UCSD-AML1 (cell line): Measurements from ENCODE around the gene TMEM175.
"Not testable (repeated sequence)": the region's sequence is repeated elsewhere in the genome, so short reads cannot be mapped to it uniquely, and the experiment has no call there.

ENCODE experiments used
- DNase-seq: peaks from one replicate; lab custom pipeline; 2025; ENCODE audit not compliant: unreplicated experiment; lab: John Stamatoyannopoulos, UW

The TMEM175 gene

DNA sequence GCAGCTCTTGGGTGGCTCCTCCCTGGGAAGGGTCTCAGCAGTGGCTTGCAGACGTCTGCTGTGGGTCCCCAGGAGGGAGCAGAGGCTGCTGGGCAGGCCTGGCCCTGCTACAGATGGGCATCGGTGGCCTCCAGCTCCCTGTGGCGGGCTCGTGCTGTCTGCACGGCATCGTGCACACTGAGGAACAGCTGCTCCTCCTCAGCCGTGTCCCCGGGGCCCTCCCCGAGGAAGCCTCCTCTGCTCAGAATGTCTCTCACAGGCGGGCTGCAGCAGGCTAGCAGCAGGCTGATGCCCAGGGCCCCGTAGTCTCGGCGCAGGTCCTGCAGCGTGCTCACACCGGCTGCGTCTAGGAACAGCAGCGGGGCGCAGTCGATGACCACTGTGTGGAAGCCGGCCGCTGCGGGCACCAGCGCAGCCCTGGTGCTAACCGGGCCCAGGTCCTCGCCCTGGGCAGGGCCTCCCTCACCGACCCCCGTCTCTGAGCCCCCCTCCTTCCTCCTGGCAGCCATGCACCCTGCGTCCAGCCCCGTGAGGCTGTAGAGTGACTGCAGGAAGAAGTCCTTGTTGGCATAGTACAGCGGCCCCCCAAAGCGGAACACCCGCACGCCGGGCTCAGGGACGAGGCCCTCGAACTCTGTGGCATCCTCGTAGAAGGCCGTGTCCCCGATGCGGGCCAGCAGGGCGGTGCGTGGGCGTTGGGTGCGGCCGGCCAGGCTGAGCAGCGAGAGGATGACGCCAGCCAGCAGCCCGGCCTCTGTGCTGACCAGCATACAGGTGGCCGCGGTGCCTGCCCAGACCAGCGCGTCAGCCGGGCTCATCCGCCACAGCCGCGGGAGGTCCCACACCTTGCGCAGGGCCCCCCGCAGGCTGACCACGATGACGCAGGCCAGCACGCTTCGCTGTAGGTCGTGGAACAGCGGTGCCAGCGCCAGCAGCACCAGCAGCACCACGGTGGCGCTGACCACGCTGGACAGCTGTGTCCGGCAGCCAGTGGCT, 56.8 kb downstream of the TMEM175 start:
- DNase-seq: no peak

DNA sequence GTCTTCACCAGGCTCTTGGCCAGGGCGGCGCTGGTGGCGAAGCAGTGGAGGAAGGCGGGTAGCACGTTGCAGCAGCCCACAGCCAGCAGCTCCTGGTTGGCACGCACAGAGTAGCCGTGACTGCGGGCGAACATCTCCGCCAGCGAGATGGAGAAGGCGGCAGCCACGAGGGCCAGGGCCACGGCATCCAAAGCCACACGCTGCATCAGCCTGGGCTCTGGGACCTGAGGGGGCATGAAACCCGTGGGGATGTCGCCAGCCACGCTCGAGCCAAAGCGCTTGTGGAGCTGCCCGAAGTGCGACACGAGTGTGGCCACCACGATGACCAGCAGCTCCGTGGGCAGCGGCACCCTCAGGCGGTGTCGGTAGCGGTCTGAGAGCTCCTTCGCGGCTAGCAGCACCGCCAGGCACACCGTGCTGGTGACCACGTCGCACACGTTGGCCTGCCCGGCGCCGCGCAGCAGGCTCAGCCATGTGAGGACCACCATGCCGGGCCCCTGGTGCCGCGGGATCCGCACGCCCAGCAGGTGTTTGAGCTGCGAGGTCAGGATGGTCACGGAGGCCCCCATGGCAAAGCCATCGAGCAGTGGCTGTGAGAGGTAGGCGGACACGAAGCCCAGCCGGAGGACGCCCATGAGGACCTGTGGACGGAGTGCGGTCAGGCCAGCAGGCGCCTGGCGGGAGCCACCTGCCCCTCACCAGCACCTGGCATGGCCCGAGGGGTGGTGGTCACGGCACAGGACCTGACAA, 57.6 kb downstream of the TMEM175 start:
- DNase-seq: no peak

DNA sequence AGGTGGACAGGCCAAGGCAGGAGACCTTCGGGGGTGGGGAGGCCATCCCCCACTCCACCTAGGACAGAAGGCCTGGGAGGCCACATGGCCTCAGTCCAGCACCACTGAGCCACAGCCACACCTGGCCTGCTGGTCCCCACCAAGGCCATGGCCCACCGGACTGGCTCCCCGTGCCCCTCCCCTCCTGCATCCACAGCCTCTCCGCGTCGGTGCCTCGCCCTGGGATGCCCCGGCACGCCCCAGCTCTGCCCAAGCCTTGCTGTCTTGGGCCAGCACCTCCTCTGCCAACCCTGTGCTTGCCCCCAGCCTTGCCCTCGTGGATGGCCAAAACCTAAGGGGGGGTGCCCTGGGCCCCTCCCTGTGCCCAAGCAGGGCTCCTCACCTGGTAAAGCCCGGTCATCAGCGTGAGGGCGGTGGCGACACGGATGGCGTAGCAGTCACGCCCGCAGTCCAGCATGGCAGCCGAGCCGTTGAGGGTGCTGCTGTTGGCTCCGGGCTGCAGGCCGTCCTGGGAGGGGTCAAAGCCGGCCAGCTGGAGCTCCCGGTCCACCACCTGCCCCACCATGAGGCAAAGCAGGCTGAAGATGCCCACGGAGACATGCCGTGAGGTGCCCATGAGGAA, 58.6 kb downstream of the TMEM175 start:
- no peak for DNase-seq

DNA sequence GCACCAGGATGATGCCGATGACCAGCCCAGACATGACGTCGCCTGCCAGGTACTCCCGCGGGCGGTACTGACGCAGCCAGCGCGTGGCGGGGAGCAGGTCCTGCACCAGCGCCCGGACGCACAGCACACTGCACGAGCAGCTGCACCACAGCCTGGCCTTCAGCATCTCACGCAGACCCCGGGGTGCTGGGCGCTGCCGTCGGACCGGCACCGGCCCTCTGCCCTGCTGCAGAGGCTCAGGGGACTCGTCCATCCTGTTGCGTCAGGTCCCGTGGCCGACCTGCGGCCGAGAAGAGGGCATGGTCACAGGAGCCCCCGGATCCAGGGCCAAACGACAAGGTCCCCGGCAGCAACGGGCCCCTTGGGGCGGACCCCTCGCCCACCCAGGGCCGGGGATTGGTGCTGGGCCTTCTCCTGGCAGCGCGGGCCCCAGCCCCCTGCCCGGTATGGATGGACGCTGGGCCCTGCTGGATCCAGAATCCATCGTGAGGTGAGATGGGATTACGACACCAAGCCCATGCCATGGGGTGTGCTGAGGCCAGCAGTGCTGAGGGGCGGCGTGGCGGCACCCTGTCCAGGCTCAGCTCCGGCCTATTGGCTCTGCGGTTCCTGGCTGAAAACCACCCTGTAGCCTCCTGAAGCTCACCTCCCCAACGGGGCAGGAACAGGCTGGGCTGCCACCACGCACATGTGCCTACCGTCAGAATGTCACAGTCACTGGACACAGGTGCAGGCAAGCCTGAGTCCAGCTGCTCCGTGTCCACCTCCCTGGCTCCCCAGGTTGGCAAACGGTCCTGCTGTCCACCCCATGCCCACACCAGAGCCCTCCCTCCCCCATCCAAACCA, 59.4 kb downstream of the TMEM175 start:
- no peak for DNase-seq

DNA sequence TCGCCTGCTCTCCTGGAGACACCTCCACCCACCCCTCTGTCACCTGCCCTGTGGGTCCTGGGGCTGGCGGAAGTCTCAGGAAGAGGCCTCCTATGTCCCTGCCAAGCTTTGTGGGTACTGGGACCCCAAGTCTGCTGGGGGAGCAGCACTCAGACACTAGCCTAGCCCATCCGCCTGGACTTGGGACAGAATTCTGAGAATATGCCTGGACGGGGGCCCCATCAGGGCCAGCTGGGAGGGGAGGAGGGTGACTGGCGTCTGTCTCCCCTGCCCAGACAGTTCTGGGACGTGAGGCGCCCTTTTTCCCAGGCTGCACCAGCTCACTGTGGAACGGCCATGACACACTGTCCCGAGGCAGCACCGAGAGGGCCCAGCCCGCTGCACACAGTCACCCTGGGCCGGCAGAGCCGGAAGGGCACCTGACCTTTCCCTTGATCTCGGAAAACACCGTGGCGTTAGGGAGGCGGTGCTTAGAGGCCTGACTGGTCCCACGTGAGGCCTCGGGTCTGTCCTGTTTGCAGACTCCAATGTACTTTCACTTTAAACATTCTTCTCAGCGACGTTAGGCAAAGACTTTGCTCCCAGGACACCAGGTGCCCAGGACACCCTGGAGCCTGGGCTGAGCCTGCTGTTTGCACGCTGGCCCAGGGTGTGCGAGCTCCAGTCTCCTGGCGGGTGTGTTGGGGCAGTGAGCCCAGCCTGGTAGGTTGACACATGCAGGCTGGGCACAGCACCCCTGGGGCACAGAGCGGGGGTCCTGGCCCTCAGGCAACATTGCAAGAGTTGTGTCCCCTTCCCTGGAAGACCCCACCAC, 60.2 kb downstream of the TMEM175 start:
- DNase-seq: no peak

DNA sequence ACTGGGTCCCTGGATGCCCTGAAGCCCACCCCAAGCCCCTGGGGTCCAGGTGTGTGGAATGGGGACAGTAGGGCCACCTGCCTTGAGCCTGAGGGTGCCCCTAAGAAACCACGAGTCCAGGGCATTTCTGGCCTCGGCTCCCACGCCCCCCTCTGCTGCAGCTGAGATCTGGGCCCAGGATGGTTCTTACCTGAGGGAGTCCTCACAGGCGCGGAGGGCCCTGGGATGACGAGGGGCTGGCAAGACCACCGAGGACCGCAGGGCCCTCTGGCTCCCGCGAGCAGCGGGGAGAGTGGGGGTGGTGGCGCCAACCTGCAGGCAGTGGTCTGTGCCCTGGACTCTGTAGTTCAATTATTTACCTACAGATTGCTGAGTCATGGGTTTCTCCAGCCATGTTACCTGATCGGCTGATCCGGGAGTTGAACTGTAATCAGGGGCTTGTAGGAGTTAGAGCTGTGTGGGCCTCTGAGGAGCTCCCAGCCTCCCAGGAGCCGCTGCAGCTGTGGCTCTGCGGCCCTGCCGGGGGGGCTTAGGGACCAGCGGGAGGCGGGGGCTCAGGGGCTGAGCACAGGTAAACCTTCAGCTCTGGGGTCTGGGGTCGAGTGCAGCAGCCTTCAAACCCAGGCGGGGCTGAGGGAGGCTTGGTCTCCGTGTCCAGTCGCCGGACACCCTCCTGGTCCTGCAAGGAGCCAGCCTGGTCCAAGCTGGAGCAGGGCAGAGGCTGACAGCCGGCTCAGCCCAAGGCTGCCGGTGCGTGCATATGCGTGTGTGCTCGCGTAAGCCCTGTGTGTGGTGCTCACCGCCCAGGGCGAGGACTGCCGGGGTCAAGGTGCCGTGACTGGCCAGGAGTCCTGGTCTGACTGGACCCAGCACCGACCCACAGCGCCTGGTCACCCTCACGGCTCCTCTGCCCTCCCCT, 61.1 kb downstream of the TMEM175 start, which contains the start of gene SLC26A1:
Gene SLC26A1 (minus strand): TSS at position 294 of the 919 bp plus-strand sequence. CDS start 1,701 bp downstream, outside the sequence.
- no peak for DNase-seq

DNA sequence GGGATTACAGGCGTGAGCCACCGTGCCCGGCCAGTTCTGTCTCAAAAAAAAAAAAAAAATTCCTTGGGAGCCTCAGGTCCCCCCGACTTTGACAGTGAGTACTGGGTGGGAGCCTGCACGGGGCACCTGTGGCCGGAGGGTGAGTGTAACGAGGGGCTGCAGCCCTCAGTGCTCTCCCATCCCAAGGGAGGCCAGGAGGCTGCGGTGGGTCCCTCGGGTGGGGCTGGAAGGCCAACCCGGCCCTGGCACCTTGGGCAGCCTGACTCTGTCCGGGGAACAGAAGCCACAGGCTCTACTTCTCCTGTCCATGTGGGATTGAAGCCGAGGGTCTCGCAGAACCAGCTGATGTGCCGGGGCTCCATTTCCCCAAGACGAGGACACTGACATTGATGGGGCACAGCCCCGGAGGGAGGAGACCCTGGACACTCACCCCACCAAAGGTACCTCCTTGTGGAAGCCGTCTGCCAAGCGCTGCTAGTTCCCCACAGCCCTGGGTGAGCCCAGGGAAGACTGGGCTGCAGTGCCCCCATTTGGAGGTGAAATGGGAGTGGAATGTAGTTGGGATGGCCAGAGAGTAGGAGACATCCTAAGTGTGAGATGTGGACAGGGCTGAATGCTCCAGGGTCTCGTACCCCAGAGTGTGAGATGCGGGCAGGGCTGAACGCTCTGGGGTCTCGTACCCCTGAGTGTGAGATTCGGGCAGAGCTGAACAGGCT, 63.2 kb downstream of the TMEM175 start:
- DNase-seq: no peak

DNA sequence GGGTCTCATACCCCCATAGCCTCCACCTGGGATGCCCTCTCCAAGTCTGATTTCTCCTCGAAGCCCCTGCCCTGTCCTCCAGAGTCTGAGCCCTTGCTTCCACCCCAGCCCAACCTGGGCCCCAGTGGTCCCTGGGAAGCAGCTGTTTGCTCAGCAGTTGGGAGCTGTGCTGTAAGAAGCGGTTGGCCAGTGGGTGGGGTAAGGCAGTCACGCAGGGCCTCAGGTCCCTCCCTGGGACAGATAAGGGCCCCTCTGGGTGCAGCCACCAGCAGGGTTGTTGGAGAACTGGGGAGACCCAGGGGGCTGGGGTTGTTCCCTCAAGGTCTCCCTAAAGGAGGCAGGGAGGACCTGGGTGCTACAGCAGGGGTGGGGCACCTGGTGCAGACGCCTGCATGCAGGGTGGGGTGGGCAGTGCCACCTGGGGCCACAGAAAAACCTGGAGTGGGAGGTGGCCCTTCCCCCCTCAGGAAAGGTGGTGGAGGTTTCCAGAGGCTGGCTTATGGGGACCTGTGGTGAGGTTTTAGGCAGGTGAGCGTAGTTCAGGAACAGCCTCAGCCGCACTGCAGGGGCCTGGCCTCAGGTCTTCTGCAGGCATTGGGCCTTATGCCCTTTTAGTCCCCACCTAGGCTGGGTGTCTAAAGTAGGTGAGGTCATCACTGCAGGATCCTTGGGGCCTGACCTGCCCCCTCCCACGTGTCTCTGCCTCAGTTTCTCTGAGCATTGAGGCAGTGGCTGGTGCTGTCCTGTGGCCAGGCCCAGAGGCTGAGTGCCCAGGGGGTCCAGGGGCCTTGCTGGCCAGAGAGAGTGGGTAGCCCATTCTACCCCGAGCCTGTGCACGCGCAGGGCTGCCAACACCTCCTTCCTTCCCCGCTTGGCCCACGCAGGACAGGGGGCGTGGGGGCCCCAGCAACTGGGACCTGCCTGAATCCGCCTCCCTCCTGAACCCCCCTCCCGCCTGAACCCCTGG, 64.1 kb downstream of the TMEM175 start:
- DNase-seq: no peak

DNA sequence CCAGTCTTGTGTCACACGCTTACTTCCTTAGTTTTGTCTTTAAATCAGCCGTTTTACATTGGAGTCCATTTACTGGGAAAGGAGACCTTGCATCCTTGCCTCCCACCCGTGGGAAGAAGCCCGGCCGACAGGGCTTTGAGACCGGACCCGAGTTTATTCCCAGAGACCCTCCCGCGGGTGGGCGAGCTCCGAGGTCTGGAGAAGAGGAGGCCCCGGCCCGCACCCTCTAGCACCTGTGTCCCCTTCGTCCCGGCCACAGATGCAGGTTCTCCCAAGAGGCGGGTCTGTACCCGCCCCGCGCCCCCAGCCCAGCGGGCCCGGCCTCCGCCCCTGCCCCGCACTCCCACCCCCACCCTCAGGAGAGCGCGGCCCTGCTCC, 64.7 kb downstream of the TMEM175 start:
- no peak for DNase-seq

DNA sequence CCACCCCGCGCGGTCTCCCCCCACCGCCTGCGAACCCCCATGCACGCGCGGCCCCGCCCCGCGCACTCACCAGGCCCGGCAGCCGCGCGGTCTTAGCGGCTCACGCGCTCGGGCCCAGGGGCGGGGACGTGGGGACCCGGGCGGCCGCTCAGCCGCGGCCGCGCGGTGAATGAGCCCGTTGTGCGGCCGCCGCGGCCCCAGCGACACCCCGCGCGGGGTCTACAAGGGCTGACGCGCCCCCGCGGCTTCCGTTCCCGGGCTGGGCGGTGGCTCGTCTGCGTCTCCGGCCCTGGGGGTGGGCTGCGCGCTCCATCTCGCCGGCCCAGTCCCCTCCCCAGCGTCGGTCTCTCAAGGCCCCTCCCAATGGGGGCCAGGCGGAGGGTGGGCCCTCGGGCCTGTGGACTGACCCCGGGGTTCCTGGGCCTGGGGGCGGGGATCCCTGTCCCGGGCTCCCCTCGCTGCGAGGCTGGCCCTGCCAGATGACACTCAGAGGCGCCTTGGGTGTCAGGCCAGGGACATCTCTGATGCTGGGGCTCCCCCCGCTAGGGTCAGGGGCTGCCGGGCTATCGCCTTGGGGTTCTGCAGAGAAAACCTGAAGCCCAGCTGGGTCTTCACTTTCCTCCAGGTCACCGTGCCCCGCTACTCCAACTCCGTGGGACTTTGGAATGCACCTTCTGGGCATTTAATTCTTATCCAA, 65.3 kb downstream of the TMEM175 start:
- DNase-seq: no peak

DNA sequence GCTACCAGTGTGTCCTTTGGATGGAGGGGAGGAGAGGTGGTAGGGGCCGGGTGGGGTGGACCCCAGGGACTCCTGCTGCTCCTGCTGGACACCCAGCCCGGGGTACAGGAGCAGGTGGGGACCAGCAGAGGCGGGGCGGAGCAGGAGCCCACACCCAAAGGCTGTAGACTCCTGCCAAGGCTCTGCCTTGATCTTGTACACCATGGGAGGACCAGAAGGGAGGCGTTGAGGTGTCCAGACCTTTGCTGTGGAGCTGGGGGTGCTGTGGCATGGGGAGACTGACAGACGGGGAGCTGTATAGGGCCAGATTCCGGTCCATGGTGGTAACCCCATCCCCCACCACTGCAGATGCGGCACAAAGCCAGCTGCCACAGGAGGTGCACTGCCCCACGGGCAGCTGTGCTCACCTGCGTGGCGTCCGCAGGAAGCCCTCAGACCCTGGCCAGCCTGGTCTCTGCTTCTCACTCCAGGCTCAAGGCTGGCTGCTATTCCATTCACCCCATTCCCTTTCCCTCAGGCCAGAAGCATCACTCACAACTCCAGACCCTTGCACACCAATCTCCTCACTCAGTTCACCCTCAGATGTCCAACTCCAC, 65.9 kb downstream of the TMEM175 start:
- DNase-seq: no peak

DNA sequence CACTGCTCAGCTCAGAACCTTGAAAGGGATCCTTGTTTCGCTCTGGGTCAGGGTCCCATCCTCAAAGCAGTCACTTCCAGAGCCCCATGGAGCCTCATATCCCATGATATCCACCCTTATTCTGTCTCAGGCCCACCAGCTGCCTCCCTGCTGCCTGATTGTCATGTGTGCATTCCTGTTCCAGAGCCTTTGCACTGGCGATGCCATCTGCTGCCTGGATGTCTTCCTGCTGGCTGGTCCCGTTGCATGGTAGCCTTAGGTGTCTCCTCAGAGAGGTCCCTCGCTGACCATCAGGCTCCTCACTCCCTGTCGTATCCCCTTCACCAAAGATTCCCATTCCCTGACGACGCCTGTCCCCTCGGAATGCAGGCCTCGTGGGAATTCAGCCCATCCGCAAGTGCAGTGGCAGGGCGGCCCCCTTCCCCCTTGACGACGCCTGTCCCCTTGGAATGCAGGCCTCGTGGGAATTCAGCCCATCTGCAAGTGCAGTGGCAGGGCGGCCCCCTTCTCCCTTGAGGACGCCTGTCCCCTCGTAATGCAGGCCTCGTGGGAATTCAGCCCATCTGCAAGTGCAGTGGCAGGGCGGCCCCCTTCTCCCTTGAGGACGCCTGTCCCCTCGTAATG, 67.1 kb downstream of the TMEM175 start:
- not testable (repeated sequence) for DNase-seq

DNA sequence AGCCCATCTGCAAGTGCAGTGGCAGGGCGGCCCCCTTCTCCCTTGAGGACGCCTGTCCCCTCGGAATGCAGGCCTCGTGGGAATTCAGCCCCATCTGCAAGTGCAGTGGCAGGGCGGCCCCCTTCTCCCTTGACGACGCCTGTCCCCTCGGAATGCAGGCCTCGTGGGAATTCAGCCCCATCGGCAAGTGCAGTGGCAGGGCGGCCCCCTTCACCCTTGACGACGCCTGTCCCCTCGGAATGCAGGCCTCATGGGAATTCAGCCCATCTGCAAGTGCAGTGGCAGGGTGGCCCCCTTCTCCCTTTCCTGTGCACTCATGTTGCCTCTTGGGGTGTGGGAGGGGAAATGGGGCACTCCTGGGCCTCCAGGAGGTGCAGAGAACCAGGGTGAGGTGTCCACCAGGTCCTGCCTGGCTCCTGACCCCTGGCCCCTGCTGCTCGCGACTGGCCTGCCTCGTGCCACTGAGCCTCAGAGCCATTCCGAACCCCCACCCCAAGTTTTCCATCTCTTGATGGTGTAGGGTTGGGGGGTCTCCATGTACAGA, 67.7 kb downstream of the TMEM175 start:
- no peak for DNase-seq

DNA sequence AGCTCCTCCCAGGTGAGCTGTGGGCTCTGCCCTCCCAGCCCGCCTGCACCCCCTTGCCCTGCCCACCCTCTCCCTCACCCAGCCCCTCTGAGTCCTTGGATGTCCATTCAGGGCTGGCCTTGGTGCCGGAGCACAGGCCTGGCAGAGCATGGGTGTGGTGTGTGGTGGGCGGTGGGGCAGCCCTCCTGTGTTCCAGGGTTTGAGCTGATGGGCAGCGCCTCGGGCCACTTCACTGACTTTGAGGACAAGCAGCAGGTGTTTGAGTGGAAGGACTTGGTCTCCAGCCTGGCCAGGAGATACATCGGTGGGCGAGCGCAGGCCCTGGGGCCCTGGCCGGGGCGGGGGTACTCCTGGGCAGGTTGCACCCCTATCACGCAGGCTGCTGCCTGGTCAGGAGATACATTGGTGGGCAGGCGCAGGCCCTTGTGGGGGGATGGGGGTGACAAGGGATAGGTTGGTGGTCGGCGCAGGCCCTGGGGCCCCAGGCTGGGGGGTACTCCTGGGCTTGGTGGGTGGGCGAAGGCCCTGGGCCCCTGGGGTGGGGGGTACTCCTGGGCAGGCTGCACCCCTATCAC, 68.5 kb downstream of the TMEM175 start:
- no peak for DNase-seq
